Fibroblast of pulmonary artery (primary cell): ENCODE results near the gene ZMYM3.

Experiments
- DNase-seq: peaks from one replicate; pipeline ENCODE4 v3.0.0-alpha.2; 2010; ENCODE audit warnings: low read depth
- H3K4me3 ChIP-seq: replicated peaks from 2 replicates; pipeline ENCODE4 v1.5.1; 2011; ENCODE audit warnings: low read depth, mild to moderate bottlenecking, control low read depth, low read length, moderate library complexity
- CTCF ChIP-seq: IDR thresholded peaks from 2 replicates; pipeline ENCODE4 v1.5.1; 2011; ENCODE audit warnings: mild to moderate bottlenecking, control low read depth, low read length, inconsistent platforms; ENCODE audit errors: missing control alignments

The ZMYM3 gene

DNA sequence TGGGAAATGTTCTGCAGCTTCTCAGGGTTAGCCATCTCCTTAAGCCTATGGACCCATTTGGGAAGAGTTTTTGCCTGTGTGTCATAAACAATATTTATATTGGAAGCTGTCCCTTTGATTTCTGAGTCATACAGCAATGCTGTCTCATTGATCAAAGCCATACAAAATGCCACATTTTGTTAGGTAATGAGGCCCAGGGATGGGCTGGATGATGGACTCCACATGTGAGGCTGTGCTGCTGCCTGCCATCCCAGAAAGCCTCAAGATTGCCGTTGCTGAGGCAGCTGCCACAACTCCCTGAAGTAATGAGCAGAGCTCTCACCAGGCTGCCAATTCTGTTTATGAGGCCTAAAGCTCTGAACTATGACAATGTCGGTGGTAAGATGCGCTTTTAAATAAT, 43.1 kb downstream of the ZMYM3 start:
- TF ChIP-seq CTCF, result no peak
- H3K4me3 ChIP-seq, result no peak overlapping the region
- DNase-seq, result no peak

DNA sequence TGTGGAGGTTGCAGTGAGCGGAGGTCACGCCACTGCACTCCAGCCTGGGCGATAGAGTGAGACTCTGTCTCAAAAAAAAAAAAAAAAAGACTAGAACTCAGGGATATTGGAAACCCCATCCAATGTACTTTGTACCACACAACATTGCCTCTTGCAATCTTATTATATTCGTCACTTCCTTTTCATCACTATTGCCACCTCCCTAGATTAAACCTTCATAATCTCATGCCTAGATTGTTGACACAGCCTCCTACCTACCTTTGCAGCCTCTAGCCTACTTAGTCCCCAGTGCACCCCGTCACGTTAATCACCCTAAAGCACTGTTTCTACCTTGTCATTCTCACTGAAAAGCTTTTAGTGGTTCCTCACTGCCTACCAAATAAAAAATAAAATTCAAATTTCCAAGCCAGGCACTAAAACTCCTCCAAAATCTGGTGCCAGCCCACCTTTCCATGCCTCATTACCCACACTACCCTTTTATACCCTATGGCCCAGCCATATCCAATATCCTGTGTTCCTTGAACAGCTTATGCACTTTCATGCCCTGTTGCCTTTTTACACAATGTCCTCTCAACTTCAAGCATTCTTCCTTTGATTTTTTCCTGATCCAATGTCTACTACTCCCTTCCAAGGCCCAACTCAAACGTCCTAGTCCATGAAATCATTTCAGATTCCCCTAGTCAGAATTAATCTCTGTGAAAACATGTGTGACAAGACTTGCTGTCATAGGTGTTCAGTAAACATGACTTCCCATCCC, 54.5 kb downstream of the ZMYM3 start:
- no peak overlapping the region for H3K4me3 ChIP-seq
- no peak for DNase-seq
- TF ChIP-seq CTCF, result no peak

DNA sequence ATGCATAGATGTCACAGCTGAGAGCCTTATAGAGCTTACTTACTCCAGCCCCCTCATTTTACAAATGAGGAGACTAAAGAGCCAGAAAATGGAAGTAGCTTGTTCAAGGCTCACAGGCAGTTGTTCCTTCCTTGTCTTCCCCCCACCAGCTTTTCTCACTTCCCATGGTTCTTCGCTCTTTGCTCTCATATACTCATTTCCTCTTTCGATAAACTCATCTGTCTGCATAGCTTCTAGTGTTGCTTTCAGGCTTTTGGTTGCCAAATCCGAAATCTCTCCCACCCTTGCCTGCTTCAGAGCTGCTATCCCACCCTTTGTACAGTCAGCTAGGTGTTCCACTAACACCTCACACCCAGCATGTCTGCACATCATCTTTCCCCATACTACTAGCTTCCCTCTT, 55.9 kb downstream of the ZMYM3 start:
- no peak for DNase-seq
- no peak overlapping the region for H3K4me3 ChIP-seq
- no peak for TF ChIP-seq CTCF

DNA sequence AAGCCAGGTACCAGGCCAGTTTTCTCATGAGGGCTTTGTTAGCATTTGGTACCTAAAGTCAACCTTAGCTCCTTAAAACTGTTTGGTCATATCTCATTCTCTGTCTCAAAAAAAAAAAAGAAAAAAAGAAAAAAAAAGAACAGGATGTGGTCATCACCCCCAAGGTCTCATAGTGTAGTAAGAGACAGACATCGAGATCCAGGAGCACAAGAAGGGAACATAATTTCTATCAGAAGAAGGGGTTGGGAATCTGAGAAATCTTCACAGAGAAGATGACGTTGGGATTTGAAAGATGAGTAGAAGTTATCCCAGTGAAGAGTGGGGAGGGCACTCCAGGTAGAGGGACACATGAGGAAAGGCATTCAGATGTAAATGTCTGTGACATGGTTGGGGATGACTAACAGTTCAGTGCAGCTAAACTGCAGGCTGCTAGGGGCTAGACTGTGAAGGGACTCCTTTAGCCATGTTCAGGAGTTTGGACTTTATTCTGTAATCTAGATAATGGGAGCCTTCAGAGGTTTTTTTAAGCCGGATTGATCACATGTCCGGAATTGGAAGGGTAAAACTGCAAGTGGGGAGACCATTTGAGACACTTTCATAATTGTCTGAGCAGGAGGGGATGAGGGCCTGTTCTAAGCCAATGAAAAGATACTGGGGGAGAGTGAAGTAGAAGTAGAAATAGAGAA, 57.8 kb downstream of the ZMYM3 start:
- TF ChIP-seq CTCF, result no peak
- no peak overlapping the region for H3K4me3 ChIP-seq
- DNase-seq, result no peak

DNA sequence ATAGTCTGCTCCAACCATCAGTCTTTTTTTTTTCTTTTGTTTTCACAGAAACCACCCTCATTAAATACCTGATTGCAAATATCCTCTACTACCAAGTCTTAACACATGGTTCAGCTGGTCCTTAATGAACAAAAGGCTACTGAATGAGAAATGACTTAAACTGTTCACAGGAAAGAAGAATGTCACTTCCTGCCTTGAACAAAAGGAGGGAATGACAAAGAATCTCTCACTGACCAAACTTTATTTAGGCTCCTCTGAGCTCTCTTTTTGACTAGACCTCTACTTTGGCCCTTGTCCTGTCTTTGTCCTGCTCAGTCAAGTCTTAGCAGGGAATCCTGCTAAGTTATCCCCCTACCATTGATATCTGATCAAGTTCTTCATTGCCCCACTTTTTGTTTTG, 62.7 kb downstream of the ZMYM3 start:
- DNase-seq, result no peak
- no peak for TF ChIP-seq CTCF
- H3K4me3 ChIP-seq, result no peak overlapping the region
